Measurements from ENCODE around the gene SURF1.
"Not testable (repeated sequence)": the region's sequence is repeated elsewhere in the genome, so short reads cannot be mapped to it uniquely, and the experiment has no call there.

Gene SURF1

GRCh38 chr9:133377721-133378216 is 21.5 kb upstream of the SURF1 start:
- no peak for TF ChIP-seq EZH2 (IDR thresholded peaks at IDR 0.05; ENCODE audit: borderline replicate concordance, low read length)
- no peak for TF ChIP-seq CTCF (IDR thresholded peaks at IDR 0.05; ENCODE audit: low read length)
- Histone ChIP-seq H3K9ac (ENCODE audit: low read length) (no peak overlapping the region), H3F3A (ENCODE audit: insufficient read depth, low read length) (no peaks in the 10 kb centered on the region), H3K27me3 (ENCODE audit: insufficient read depth, low read length) (no peaks in the 10 kb centered on the region; the same call in 1 of the 2 replicates), H3K36me3 (ENCODE audit: insufficient read depth, low read length) (peaks cover 5% of the 10 kb centered on the region; the same call in 1 of the 2 replicates), H3K9me3 (ENCODE audit: low read length) (no peaks in the 10 kb centered on the region), H3K27ac (ENCODE audit: low read depth, low read length, poor library complexity, severe bottlenecking) (no peak overlapping the region), H3K4me2 (ENCODE audit: low read length) (no peak overlapping the region), H3K9me2 (ENCODE audit: low read depth, low read length) (no peaks in the 10 kb centered on the region), H4K20me1 (ENCODE audit: insufficient read depth, low read length) (no peaks in the 10 kb centered on the region), H2AFZ (ENCODE audit: low read length) (no peak overlapping the region), H3K79me2 (ENCODE audit: insufficient read depth, low read length) (peaks cover 15% of the 10 kb centered on the region), H3K4me1 (ENCODE audit: insufficient read depth, low read length, severe bottlenecking) (peaks cover 17% of the 10 kb centered on the region), H3K4me3 (ENCODE audit: low read depth, low read length, poor library complexity, severe bottlenecking) (no peak overlapping the region)

GRCh38 chr9:133377280-133377679 is 21.0 kb upstream of the SURF1 start:
- Histone ChIP-seq H3K4me1 (ENCODE audit: insufficient read depth, low read length, severe bottlenecking) (peaks cover 22% of the 10 kb centered on the region), H3K79me2 (ENCODE audit: insufficient read depth, low read length) (peaks cover 15% of the 10 kb centered on the region)
- H3K9me3 ChIP-seq (ENCODE audit: low read length); H3K27me3 ChIP-seq (ENCODE audit: insufficient read depth, low read length); H3K36me3 ChIP-seq (ENCODE audit: insufficient read depth, low read length); H3K4me3 ChIP-seq (ENCODE audit: low read depth, low read length, poor library complexity, severe bottlenecking); H3K4me2 ChIP-seq (ENCODE audit: low read length); H2AFZ ChIP-seq (ENCODE audit: low read length); H4K20me1 ChIP-seq (ENCODE audit: insufficient read depth, low read length); H3K9ac ChIP-seq (ENCODE audit: low read length); H3F3A ChIP-seq (ENCODE audit: insufficient read depth, low read length); H3K9me2 ChIP-seq (ENCODE audit: low read depth, low read length); H3K27ac ChIP-seq (ENCODE audit: low read depth, low read length, poor library complexity, severe bottlenecking): not testable (repeated sequence)

GRCh38 chr9:133375724-133376654 is 19.7 kb upstream of the SURF1 start, which contains the start of the genes STKLD1 and SURF4:
STKLD1 (plus strand) TSS chr9:133376366; CDS start chr9:133376474, 108 bp downstream.
SURF4 (minus strand) TSS chr9:133376060; CDS start chr9:133375969, 91 bp downstream.
- H3K4me1 ChIP-seq (ENCODE audit: insufficient read depth, low read length, severe bottlenecking), result peaks cover 35% of the 10 kb centered on the region
- peak within 1 kb of the TSS; percentile 26 for H3K27ac ChIP-seq (ENCODE audit: low read depth, low read length, poor library complexity, severe bottlenecking)
- peak within 1 kb of the TSS; percentile 73 for H3K4me3 ChIP-seq (ENCODE audit: low read depth, low read length, poor library complexity, severe bottlenecking)
- H3K9ac ChIP-seq (ENCODE audit: low read length), result peak within 1 kb of the TSS; percentile 75
- no peaks in the 10 kb centered on the region for H3F3A ChIP-seq (ENCODE audit: insufficient read depth, low read length)
- TF ChIP-seq EZH2 (IDR thresholded peaks at IDR 0.05; ENCODE audit: borderline replicate concordance, low read length) (no peak), CTCF (IDR thresholded peaks at IDR 0.05; ENCODE audit: low read length) (no peak)
- no peaks in the 10 kb centered on the region; the same call in 1 of the 2 replicates for H3K27me3 ChIP-seq (ENCODE audit: insufficient read depth, low read length)
- H3K36me3 ChIP-seq (ENCODE audit: insufficient read depth, low read length), result peaks cover 5% of the 10 kb centered on the region; the same call in 1 of the 2 replicates
- no peaks in the 10 kb centered on the region for H4K20me1 ChIP-seq (ENCODE audit: insufficient read depth, low read length)
- H3K4me2 ChIP-seq (ENCODE audit: low read length), result peak within 1 kb of the TSS; percentile 93
- peaks cover 24% of the 10 kb centered on the region for H3K79me2 ChIP-seq (ENCODE audit: insufficient read depth, low read length)
- H3K9me2 ChIP-seq (ENCODE audit: low read depth, low read length), result no peaks in the 10 kb centered on the region
- no peaks in the 10 kb centered on the region for H3K9me3 ChIP-seq (ENCODE audit: low read length)
- no peak within 1 kb of the TSS for H2AFZ ChIP-seq (ENCODE audit: low read length)

All from OCI-LY1 (cell line).